GM19468 (cell line): ENCODE measurements around the gene GSC2.
A peak's percentile ranks its signal among the peaks of the same experiment; 100 is the strongest.

ENCODE experiments used
- ATAC-seq: cut with Tn5 transposase; IDR thresholded peaks from one replicate; pipeline ENCODE4 v1.9.1; 2021; ENCODE audit warnings: mild to moderate bottlenecking, moderate library complexity, moderate number of reproducible peaks; ENCODE audit not compliant: unreplicated experiment; ENCODE audit errors: extremely low read depth

GSC2 gene

DNA sequence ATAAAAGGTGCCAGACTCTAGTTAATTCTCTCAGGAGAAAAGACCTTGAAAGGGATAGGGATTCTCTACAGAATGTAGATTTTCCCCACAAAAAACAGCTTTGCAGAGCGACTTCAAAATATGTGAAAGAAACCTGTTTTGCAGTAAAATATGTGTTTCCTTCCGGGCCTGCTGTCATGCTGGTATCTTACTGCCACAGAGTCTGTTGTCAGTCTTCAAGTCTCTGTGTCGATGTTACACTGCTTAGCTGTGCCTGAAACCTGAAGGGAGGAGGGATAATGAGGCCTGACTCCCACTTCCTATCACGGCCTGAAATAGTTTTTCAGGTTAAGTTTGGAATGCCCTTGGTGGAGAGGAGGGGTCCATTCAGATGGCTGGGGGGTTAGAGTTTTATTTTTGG lies 26.2 kb downstream of the GSC2 start:
- ATAC-seq, result no peak

DNA sequence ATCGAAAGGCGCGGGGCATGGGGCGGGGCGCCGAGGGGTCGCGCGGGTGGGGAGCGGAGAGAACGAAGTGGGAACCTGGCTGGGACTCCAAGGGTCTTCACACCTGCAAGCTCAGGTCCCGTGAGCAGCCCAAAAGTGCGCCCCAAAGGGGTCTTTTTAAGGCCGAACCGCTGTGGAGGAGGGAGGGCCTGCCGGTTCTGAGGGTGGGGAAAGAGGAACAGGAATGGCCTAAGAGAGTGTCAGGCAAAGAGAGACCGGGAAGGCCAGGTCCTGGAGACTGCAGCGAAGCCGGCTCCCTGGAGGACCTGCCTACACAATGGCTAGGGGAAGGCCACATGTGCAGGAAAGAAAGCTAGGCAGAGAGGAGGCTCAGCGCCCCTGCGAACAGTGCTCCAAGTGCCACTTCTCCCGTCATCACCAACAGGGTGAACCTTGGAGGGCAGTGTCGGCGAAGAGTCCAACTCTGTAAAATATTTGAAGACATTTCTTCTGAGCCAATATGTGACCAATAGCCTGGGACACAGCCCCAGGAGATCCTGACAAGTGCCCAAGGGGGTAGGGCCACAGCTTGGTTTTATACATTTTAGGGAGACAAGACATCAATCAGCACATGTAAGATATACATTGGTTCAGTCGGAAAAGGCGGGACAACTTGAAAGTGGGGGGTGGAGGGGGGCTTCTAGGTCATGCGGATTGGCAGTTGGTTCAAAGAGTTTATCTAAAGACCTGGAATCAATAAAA lies 27.2 kb downstream of the GSC2 start:
- no peak for ATAC-seq

DNA sequence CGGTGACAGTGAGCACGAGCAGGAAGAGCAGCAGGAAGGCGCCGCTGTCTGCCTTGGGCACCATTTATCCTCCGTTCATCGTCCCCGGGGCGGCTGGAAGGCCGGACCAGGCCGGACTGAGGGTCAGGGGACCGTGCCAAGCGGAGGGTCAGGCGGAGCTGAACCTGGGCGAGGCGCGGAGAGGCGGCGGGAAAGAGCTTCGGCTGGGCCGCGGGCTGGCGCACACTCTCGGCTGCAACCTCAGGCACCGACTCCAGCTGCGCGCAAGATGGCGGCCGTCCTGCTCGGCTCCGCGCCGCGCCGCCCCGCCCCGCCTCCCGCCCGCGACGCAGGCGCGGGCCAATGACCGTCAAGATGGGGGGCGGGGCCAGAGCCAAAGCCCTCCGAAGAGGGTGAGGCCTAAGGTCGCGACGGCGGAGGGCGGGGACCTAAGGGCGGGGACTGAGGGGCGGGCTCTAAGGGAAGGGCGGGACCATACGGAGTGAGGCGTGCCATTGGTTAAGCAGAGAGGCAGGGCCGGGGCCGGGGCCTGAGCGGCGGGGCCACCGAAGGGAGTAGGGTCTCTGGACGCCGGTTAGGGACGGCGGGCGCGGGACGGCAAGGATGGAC lies 27.8 kb downstream of the GSC2 start, which contains the start of gene DGCR2:
TSS of gene DGCR2 (minus strand) at position 270 of the 609 bp plus-strand sequence. CDS start at position 64, 206 bp downstream.
- ATAC-seq, result peak; percentile 67

DNA sequence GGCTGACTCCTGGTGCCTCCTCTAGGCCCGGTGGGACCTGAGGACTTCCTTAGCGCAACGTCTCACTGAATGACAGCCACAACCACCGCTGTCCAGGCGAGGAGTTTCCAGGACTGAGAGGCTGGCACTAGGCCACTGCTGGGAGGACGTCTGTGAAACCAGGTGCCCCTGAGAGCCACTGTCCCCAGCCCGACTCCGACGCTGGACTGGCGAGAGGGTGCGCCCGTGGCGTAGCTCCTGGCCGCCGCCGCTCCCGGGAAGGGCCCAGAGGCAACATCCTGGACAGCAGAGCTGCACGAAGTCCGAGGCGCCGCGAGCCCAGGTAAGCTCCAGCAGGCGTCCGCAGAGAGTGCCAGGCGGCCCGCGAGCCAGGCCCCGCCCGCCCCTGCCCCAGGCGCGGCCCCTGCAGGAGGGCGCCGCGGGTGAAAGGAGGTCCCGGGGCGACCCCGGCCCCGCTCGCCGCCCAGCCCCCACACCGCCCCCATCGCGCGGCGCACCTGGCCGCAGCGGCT lies 28.4 kb downstream of the GSC2 start:
- no peak for ATAC-seq

DNA sequence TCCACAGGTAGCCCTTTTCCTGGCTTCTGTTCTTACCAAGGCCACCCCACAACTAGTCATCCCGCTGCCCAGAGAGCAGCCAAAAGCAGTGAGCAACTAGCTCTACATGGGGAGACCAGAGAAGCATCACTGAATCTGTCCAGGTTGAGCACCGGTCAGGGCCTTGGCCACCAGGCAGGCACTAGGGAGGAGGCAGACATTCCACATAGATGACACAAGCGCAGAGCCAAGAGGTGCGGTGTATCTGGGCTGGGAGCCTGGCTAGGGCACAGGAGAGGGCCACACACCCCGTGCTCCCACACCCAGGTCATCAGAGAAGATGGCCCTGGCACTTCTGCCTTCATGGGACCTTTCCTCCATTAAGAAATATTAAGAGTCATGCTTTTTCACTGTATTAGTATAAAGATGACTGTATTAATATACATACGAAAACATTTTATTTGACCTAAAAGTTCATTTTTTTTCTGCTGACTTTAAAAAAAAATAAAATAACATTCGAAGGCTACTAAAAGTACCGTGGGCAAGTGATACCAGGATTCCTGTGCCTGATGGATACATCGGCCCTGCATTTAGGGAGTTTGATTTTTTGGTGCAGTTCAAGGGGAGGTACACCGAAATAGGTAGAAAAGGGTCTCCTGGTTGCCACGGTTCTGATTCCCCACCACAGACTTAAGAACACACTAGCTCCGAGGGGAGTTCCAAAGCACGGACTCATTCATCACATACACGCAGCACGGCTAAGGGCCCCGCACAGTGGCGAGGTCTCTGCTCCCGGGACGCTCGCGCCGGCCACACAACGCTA lies 29.1 kb downstream of the GSC2 start:
- no peak for ATAC-seq

DNA sequence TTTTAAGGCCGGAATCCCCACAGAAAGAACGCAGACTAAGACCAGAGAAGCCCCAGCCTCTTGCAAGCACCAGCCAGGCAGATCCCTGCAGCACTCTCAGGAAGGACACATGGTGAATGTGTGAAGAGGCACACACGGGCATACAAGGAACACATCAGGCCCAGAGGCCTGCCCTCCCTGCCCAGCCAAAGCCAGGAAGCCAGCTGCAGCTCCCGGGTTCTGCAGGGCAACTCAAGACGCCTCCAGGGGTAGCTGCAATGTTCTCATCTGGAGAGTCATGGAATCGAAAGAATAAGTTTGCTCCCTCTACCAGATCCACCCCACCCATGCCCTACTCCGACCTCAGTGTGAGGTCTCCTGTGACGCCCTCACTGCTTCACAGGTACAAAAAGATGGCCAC lies 30.1 kb downstream of the GSC2 start:
- no peak for ATAC-seq

DNA sequence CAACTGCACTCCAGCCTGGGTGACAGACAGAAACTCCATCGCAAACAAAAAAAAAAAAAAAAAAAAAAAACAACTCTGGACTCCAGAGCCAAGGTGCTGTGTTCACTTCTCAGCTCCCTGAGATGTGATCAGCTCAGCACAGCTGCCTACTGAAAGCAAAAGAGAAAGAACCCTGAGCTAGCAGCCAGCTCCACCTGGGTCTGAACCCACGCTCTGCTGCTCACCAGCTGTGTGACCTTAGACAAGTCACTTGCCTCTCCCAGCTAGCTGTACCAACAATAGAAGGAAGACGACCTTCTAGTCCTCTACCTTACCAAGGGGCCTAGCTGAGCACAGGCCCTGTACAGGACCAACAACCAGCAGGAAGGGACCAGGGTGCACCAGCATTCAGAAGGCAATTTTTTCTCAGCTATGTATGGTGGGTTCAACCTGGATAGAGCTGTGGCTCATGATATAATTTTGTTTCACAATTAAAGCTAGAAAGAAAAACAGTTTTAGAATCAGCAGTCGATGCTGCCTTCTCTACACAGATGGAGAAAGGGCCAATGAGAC lies 31.7 kb downstream of the GSC2 start:
- no peak for ATAC-seq

DNA sequence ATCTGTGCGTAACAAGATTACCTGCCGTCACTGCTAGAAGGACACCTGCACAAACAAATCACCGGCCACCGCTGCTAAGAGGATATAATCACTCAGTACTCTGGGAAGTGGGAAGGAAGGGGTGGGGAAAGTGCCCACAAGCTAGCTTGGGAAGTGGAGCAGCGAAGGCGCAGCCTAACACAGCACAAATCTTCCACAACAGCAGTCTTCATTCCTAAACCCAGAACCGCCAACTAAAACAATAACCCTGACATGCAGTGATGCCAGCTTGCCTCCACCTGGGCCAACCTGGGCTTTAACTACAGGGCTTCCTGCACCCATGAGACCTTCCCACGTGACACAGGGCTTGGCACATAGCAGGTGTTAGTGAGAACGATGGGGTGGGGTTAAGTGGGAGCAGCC lies 33.0 kb downstream of the GSC2 start:
- ATAC-seq, result no peak

DNA sequence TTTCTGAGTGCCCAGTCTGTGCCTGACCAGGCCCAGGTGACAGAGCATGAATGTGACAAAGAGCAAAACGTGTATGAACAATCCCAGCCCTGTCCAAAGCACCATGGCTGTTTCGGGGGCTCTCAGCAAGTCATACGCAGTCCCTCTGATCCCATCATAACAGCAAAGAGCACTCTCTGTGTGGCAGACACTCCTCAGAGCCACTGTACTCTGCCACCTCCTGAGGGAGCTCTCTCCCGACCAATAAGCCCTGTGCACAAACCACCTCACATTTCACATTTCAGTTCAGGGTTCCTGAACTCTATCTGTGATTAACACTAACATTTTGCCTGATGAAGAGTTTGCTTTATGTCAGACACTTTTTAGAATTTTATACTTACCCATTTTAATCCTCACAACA lies 34.5 kb downstream of the GSC2 start:
- no peak for ATAC-seq

DNA sequence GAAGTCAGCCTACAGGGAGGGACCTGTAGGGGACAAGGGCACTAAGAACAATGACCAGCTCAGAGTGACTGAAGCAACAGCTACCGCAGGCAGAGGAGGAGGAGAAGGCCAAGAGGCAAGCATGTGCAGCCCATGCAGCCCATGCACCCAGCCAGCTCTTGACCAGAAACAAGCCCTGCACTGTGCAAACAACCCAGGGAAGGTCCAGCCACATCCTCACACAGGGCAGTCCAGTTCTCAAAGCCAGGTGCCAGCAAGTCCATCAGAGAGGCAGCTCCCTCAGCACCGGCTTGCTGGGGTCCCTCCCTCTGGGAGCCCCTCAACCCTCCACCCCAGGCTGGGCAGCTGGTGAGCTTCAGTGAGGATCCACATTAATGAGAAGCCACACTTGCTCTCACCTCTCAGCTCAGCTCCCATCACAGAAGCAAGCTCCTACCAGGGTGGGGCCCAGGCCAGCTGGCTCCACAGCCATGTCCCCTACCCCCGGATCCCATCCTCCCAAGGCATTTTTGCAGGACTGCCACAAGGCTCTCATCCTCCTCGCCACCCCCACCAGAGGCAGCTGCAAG lies 35.0 kb downstream of the GSC2 start:
- ATAC-seq, result no peak

DNA sequence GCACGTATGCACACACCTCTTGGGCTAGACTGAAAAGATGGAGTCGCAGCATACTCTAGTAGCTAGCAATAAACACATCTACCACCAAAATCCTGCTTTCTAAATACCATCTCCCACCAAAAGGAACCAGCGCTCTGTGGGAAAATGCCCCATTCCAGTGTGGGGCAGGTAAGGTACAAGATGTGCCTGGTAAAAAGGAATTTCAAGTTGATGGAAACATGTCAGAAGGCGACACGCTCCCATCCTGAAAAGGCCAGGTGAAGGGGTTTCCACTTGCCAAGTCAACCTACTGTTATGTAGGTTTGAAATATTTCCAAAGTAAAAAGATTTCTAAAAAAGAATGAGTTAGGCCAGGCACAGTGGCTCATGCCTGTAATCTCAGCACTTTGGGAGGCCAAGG lies 36.7 kb downstream of the GSC2 start:
- no peak for ATAC-seq

DNA sequence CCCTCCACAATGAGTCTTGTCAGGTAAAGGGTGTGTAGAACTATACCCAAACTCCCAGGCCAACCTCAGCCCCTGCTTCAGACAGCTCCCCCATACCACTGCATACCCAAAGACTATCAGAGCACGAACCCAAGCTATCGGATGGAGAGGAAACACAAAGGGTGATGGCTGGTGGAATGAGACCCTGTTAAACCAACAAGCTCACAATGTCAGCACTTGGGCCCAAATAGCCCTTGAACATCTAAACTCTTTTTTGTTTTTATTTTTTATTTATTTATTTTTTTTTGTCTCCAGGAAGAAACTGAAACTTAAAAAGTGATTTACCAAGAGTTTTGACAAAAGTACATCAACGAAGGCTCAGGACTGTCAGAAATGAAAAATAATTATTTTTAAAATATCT lies 38.5 kb downstream of the GSC2 start:
- ATAC-seq, result no peak

DNA sequence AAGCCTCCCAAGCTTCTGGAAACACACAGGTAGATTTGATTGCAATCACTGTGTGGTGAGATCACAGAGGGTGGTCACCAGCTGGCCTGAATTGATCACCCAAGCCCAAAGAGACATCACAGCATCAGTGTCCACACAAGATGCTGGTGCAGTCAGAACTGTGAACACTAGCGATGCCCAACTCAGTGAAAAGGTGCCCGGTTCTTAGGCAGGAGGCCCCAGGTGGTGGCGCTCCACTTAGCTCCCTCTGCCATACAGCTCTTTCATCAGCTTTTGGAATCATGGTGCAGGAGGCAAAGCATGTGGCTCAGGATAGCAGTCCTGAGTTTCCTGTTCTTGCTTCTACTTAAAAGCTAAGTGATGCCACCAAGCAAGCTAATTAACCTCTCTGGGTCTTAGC lies 39.0 kb downstream of the GSC2 start:
- ATAC-seq, result no peak

DNA sequence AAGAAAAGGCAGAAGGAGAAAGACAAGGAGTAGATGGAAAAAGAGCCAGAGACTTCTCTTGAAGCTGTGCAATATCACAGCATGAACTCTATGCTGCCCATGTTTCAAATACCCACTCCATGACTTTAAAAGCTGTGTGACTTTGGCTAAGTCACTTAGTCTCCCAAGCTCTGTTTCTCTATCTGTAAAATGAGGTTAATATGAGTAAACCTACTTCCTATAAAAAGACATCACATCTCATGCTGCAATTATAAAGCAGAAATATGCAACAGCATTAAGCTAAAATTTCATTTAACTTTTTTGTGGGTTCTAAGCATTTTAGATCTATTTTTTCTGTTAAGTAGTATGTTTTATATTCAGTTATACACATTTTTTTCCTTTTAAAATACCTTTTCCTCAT lies 39.4 kb downstream of the GSC2 start:
- no peak for ATAC-seq

DNA sequence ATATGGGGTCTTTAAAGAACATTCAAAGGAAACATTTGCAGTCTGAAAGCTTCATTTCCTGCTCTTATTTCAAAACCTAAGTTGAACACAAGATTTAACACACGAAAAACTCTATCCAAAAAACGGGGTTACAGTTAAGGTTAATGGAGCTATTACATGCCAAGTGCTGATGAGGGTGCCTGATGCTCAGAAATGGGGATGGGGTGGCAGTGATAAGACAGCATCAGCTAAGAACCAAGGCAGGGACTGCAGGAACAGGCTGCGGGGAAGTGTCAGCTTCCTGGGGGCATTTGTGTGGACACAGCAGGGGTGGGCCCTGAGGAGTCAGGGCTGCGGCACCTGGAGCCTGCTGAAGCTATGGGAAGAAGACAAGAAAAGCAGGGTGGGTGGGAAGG lies 40.0 kb downstream of the GSC2 start:
- no peak for ATAC-seq

DNA sequence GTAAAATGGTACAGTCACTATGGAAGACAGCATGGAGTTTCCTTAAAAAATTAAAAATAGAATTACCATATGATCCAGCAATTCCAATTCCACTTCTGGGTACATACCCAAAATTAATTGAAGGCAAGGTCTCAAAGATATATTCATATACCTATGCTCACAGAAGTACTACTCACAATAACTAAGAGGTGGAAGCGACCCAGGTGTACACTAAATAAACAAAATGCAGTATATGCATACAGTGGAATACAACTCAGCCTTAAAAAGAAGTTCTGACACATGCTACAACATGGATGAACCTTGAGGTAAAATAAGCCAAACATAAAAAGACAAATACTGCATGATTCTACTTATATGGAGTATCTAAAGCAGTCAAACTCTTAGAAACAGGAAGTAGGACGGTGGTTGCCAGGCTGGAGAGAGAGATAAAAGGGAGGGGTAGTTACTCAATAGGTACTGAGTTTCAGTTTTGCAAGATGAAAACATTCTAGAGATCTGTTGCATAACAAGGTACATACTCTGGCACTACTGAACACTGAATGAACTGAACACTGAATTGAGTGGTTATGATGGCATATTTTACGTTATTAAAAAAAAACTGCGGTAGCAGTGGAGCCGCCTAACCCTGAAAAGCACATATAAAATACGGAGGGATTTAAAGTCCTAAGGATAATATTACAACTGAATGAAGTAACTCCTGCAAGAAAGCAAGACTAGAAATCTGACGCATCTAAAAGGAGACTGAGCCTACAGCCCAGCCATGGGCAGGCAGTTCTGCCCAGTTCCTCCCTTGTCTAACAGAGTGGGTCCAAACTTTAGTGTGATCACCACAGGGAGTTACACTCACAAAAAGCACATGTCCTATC lies 40.7 kb downstream of the GSC2 start:
- peak; percentile 63 for ATAC-seq

DNA sequence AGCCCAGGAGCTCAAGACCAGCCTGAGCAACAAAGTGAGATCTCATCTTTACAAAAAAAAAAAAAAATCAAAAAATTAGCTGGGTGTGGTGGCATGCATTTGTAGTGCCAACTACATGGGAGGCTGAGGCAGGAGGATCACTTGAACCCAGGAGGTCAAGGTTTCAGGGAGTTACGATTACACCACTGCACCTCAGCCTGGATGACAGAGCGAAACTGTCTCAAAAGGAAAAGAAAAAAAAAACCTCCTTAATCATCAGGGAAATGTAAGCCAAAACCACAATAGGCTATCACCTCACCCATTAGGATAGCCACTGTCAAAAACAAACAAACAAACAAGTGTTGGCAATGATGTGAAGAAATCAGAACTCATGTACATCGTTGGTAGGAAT lies 41.3 kb downstream of the GSC2 start:
- ATAC-seq, result no peak

DNA sequence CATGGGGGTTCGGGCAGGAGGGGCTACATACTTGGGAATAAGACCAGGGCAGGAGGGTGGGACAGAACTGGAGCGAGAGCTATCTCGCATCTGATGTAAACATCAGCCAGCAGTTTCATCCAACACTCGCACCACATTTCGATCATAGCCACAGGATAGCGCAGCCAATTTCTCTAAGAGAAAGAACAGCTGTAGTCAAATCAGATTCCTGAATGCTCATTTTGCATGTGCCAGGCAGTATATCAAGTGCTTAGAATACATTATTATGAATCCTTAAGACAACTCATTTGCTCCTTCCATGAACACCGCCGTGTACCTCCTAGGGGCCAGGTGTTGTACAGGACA lies 42.4 kb downstream of the GSC2 start:
- ATAC-seq, result no peak

DNA sequence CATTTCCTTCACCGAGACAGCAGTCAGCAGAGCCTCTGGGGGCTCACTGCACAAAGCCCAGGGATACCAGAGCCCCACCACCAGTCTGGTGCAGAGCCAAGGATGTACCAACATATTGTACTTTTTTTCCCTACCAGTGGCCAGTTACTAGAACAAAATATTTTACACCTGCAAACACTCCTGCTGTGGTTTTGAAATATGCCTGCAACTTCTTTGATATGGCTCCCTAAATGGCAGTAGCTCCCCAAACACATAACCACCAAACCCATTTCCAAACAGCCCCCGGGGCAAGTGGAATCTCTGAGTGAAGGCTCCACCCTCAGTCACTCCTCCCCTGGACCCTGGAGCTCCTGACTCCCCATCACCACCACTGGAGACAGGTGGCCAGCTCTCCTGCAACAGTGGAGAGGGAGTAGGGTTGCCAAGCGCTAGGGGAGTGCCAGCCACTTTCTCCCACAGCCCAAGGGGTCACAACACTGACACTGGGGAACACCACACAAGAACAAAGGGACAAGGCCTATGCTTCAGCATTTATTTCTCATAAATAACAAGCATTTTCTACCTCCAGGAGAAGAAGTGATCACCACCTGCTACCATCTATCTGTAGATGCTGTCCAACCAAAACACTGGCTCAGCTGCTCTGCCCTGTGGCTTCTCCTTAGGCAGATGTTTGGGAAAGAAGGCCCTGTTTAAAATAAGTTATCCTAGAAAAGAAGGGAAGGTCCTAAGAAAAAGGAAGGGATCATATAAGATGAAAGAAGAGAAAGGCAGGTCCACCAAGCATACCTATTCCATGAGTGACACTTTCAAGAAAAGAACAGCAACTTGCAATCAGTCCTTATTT lies 43.0 kb downstream of the GSC2 start:
- no peak for ATAC-seq
